ENCODE measurements around the gene GNAO1.

GNAO1 gene

DNA sequence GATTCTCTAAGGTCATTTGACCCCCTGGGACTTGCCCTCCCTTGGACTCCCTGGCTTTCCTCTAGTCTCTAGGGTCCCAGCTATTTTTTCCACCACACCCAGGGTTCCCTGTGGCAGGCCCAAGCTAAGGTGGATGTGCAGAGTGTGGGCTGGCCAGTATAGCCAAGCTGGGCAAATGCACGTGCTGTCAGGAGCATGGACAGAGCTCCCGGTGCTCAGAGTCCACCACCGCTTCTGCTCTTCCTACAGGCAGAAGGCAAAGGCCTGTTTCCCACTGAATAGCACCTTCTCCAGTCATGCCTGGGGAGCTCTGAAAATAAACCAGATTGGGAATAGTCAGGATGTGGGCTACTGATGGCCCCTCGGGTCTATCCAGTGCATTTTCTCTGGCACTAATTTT, 53.3 kb downstream of the GNAO1 start:
- Histone ChIP-seq H3K9me2 (replicated peaks; ENCODE audit: insufficient read depth, low read length) (no peaks in the 10 kb centered on the region), H3K79me2 (ENCODE audit: low read length) (no peaks in the 10 kb centered on the region), H3K27me3 (replicated peaks; ENCODE audit: insufficient read depth, low read length) (no peaks in the 10 kb centered on the region), H3F3A (ENCODE audit: insufficient read depth, low read length) (no peaks in the 10 kb centered on the region), H2AFZ (ENCODE audit: low read length) (no peak overlapping the region), H3K36me3 (replicated peaks; ENCODE audit: insufficient read depth, low read length) (no peaks in the 10 kb centered on the region), H4K20me1 (ENCODE audit: insufficient read depth, low read length) (no peaks in the 10 kb centered on the region), H3K4me3 (ENCODE audit: low read length) (no peak overlapping the region), H3K9ac (ENCODE audit: low read length) (no peak overlapping the region), H3K4me2 (ENCODE audit: low read depth, low read length) (no peak overlapping the region), H3K4me1 (ENCODE audit: low read length) (no peaks in the 10 kb centered on the region), H3K27ac (ENCODE audit: low read length) (no peak overlapping the region), H3K9me3 (replicated peaks; ENCODE audit: insufficient read depth, low read length) (no peaks in the 10 kb centered on the region)
- DNase-seq, result no peak
- TF ChIP-seq EZH2phosphoT487 (IDR thresholded peaks at IDR 0.05; ENCODE audit: low read length) (no peak), EZH2 (optimal IDR thresholded peaks at IDR 0.05; ENCODE audit: low read depth, low read length) (no peak)
- TF ChIP-seq, protein P1, sequence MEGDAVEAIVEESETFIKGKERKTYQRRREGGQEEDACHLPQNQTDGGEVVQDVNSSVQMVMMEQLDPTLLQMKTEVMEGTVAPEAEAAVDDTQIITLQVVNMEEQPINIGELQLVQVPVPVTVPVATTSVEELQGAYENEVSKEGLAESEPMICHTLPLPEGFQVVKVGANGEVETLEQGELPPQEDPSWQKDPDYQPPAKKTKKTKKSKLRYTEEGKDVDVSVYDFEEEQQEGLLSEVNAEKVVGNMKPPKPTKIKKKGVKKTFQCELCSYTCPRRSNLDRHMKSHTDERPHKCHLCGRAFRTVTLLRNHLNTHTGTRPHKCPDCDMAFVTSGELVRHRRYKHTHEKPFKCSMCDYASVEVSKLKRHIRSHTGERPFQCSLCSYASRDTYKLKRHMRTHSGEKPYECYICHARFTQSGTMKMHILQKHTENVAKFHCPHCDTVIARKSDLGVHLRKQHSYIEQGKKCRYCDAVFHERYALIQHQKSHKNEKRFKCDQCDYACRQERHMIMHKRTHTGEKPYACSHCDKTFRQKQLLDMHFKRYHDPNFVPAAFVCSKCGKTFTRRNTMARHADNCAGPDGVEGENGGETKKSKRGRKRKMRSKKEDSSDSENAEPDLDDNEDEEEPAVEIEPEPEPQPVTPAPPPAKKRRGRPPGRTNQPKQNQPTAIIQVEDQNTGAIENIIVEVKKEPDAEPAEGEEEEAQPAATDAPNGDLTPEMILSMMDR (IDR thresholded peaks at IDR 0.05; ENCODE audit: low read length), result no peak

DNA sequence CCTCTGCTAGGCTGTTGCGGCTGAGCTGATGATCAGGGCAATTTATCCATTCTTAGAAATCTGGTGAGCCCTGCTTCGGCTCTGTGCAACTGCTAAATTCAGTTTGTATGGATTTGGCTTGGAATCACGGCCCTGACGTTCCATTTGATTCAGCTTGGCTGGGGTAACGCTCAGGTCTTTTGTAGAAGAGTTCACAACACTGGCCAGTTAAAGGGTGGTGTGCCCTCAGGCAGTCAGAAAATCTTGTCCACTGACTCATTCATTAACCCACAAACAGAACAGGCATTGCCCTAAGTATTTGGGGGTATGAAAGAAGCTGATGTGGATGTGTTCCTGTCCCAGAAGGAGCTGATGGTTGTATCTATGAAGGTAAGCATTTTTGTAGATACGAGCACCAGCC, 53.9 kb downstream of the GNAO1 start:
- no peak for TF ChIP-seq EZH2 (optimal IDR thresholded peaks at IDR 0.05; ENCODE audit: low read depth, low read length)
- TF ChIP-seq, protein P1 (IDR thresholded peaks at IDR 0.05; ENCODE audit: low read length), result no peak
- no peak for TF ChIP-seq EZH2phosphoT487 (IDR thresholded peaks at IDR 0.05; ENCODE audit: low read length)
- no peaks in the 10 kb centered on the region for H3K4me1 ChIP-seq (ENCODE audit: low read length)
- H3K36me3 ChIP-seq (replicated peaks; ENCODE audit: insufficient read depth, low read length), result no peaks in the 10 kb centered on the region
- DNase-seq, result no peak
- H3K9me3 ChIP-seq (replicated peaks; ENCODE audit: insufficient read depth, low read length), result no peaks in the 10 kb centered on the region
- no peaks in the 10 kb centered on the region for H3K27me3 ChIP-seq (replicated peaks; ENCODE audit: insufficient read depth, low read length)
- no peak overlapping the region for H3K9ac ChIP-seq (ENCODE audit: low read length)
- no peak overlapping the region for H3K27ac ChIP-seq (ENCODE audit: low read length)
- no peaks in the 10 kb centered on the region for H3F3A ChIP-seq (ENCODE audit: insufficient read depth, low read length)
- no peaks in the 10 kb centered on the region for H4K20me1 ChIP-seq (ENCODE audit: insufficient read depth, low read length)
- H3K79me2 ChIP-seq (ENCODE audit: low read length), result no peaks in the 10 kb centered on the region
- H3K4me3 ChIP-seq (ENCODE audit: low read length), result no peak overlapping the region
- H2AFZ ChIP-seq (ENCODE audit: low read length), result no peak overlapping the region
- no peaks in the 10 kb centered on the region for H3K9me2 ChIP-seq (replicated peaks; ENCODE audit: insufficient read depth, low read length)
- H3K4me2 ChIP-seq (ENCODE audit: low read depth, low read length), result no peak overlapping the region

DNA sequence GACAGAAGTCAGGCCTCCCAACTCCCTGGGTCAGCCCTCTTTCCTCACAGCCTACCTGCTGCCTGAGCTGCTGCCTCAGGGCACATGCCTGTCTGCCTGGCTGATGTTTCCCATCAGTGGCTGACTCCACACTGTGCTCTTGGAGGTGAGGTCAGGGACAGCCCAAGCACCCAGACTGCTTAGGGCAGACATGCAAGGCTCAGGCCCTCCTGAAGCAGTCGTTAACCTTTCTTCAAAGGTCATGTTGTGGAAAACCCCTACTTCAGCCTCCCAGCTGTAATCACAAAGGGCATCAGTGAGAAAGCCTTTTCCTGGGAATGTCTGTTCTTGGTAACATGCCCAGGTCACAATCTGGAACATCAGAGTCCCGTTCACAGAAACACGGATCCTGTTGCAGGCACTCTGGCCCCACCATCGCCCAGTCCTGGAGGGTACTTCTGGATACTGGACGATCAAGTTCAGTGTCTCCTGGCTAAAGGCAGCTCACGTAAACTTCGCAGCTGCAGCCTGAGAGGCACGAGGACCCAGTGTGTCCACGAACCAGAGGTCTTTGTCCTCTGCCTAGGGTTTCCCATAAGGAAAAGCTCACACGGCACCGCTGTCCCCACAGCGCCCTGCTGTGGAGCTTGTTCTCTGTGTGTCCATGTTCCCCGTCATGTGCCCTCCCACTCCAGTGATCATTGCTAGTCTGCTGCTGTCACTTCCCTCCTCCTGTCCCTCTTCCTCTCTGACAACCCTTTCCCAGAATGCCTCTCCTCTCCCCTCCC, 54.9 kb downstream of the GNAO1 start:
- no peaks in the 10 kb centered on the region for H3K36me3 ChIP-seq (replicated peaks; ENCODE audit: insufficient read depth, low read length)
- no peaks in the 10 kb centered on the region for H3K9me2 ChIP-seq (replicated peaks; ENCODE audit: insufficient read depth, low read length)
- H3K27me3 ChIP-seq (replicated peaks; ENCODE audit: insufficient read depth, low read length), result no peaks in the 10 kb centered on the region
- H3K9me3 ChIP-seq (replicated peaks; ENCODE audit: insufficient read depth, low read length), result no peaks in the 10 kb centered on the region
- DNase-seq, result no peak
- H3K9ac ChIP-seq (ENCODE audit: low read length), result no peak overlapping the region
- no peaks in the 10 kb centered on the region for H3K79me2 ChIP-seq (ENCODE audit: low read length)
- TF ChIP-seq EZH2phosphoT487 (IDR thresholded peaks at IDR 0.05; ENCODE audit: low read length), result no peak
- TF ChIP-seq, protein P1 (IDR thresholded peaks at IDR 0.05; ENCODE audit: low read length), result no peak
- no peak for TF ChIP-seq EZH2 (optimal IDR thresholded peaks at IDR 0.05; ENCODE audit: low read depth, low read length)
- no peaks in the 10 kb centered on the region for H3K4me1 ChIP-seq (ENCODE audit: low read length)
- no peak overlapping the region for H3K4me2 ChIP-seq (ENCODE audit: low read depth, low read length)
- no peak overlapping the region for H3K27ac ChIP-seq (ENCODE audit: low read length)
- H2AFZ ChIP-seq (ENCODE audit: low read length), result no peak overlapping the region
- no peak overlapping the region for H3K4me3 ChIP-seq (ENCODE audit: low read length)
- no peaks in the 10 kb centered on the region for H4K20me1 ChIP-seq (ENCODE audit: insufficient read depth, low read length)
- H3F3A ChIP-seq (ENCODE audit: insufficient read depth, low read length), result no peaks in the 10 kb centered on the region

Data from MM.1S (cell line).